Activated T-cell treated with anti-CD3 and anti-CD28 coated beads for 48 hours (primary cell): ENCODE measurements around the gene CDC14A.
"Not testable (repeated sequence)": the region's sequence is repeated elsewhere in the genome, so short reads cannot be mapped to it uniquely, and the experiment has no call there.

Experiments
- DNase-seq: peaks from one replicate; pipeline ENCODE4 v3.0.0-alpha.2; 2020; ENCODE audit warnings: low read depth

The CDC14A gene

DNA sequence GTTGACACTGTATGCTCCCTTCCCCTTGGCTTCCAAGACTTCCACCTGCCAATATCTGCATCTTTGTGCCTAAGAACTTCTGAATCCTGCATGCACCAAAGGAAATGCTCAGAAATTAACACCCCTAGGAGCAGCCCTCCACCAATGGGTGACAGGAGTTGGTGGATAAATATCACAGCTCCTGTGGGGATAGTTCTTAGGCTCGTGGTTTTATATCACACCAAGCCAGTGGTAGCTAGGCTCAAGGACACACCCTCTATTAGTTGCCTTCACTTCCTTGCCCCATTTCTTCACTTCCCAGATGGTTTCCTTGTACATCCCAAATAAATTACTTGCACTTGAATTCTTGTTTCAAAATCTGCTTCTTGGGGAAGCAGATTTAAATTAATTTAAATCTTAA, 16.9 kb upstream of the CDC14A start:
- no peak for DNase-seq

DNA sequence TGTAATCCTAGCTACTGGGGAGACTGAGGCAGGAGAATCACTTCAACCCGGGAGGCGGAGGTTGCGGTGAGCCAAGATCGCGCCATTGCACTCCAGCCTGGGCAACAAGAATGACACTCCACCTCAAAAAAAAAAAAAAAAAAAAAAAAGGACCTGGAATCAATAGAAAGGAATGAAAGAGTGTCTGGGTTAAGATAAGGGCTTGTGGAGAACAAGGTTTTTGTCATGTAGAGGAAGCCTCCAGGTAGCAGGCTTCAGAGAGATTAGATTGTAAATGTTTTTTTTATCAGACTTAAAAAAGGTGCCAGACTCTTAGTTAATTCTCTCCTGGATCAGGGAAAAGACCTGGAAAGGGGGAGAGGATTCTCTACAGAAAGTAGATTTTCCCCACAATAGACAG, 14.4 kb upstream of the CDC14A start:
- not testable (repeated sequence) for DNase-seq

DNA sequence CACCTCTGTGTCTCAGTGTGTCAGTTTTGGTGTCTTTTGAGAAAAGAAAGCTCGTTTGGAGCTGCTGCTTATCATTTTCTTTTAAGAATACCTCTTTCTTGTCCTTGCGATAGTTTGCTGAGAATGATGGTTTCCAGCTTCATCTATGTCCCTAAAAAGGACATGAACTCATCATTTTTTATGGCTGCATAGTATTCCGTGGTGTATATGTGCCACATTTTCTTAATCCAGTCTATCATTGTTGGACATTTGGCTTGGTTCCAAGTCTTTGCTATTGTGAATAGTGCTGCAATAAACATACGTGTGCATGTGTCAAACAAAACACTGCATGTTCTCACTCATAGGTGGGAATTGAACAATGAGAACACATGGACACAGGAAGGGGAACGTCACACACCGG, 12.6 kb upstream of the CDC14A start:
- not testable (repeated sequence) for DNase-seq

DNA sequence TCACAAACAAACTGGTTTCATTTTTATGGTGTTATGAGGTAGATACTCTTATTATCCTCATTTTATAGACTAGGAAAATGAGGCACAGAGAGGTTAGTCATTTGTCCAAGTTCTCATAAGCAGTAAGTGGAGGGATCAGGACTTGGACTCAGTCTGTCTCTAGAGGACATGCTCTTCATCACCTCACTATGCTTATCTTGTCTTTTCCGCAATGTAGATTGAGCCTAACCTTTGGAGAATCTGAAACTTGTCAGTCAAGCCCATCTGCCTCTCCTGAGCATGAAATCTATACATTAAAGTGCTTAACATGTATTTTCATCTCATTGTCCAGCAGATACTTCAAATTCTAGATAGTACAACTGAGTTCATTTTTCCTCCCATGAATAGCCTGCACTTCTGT, 11.8 kb upstream of the CDC14A start:
- DNase-seq, result no peak

DNA sequence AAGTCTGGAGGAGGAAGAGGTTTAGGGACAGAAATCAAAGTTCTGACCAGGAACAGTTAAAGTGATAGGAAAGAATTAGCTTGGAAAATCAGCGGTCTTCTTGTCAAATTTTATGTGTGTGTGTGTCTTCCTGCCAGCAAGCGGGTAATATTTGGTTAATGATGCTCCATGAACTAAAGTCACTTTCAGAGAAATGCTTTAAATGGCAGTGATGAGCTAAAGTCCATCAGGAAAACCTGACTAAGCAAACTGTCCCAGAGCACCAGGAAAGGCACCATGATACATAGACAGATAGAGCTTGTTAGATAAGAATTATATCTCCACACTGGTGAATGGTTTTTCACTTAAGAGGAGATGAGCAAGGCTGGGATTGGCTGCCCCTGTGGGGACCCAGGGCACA, 10.0 kb upstream of the CDC14A start:
- DNase-seq, result no peak

DNA sequence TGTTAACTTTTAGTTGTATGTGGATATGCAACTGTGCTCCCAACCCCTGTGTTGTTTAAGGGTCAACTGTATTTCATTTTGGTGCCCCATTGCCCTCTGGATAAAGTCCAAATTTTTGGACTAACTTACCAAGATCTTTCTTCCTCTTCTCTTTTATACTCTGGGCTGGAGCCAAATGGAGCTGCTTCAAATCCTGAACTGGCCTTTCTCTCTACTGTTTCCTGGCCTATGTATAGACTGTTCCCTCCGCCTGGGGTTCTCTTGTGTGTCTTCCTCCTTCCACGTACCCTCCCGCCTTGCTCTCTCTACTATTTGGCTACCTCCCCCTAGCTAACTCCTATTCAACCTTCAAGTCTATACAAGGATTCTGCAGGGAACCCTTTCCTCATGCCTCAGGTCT, 8.4 kb upstream of the CDC14A start:
- no peak for DNase-seq

DNA sequence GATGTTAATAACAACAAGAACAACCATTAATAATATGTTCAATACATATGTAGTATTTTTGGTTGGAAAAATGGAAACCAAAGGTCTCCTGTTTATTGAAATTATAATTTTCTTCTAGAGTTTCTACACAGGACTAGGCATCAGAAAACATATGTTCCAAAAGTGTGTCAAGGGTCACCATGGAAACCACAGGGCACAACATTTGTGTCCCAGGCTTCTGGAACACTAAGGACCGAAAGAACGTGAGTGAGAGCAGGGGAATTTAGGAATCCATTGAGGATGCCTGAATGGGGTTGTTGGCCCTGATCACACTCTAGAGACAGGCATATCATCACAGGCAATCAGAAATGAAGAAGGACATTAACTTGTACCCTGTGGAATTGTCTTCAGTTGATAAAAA, 7.5 kb upstream of the CDC14A start:
- no peak for DNase-seq

DNA sequence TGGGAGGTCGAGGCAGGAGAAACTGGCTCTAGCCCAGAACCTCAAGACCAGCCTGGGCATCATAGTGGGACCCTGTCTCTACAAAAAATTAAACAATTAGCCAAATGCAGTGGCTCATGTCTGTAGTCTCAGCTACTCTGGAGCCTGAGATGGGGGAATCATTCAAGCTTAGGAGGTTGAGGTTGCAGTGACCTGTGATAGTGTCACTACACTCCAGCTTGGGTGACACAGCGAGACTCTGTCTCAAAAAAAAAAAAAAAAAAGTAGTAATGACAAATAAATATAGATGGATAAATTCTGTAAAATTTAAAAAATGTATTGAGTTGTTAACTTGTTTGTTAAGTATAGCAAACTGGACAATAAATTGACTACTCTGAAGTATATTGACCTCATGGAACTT, 5.9 kb upstream of the CDC14A start:
- DNase-seq, result no peak

DNA sequence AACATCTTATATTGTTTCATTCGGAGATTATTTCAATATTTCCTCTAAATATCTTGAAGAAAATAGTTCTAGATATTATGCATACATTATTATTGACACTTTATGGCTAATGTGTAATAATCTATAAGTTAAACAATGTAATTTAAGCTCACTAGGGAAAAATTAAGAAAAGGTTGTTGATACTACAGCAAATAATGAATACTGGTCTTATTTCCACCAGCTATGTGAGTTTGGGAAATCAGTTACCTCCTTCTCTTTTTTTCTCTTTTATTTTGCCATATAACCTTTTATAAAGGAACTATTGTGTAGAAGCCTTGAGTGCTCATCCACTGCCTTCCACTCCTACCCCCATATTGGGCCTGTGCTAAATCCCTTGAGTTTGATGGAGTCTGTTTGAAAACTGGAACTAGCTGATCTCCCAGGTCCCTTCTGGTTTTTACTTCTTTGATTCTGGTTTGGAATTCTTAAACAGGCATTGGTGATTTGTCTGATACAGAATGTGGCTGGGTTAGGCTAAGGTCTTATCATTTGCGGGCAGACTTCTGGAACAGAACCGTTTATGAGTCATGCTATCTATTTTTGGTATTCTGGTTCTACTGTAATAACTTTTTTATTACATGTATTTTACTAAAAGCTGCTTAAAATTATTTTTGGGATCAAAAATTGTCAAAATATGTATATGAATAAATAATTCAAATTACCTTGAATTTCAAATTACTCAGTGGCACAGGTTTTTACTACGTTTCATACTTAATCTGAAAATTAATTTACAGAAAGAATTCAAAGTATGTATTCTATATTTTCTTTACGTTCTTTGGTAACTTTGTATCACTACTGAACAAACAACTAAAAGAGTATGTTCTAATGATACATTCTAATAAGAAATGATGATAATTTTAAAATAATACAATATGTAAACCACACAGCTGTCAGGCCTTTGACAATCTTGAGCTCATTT, 5.0 kb upstream of the CDC14A start:
- DNase-seq, result no peak

DNA sequence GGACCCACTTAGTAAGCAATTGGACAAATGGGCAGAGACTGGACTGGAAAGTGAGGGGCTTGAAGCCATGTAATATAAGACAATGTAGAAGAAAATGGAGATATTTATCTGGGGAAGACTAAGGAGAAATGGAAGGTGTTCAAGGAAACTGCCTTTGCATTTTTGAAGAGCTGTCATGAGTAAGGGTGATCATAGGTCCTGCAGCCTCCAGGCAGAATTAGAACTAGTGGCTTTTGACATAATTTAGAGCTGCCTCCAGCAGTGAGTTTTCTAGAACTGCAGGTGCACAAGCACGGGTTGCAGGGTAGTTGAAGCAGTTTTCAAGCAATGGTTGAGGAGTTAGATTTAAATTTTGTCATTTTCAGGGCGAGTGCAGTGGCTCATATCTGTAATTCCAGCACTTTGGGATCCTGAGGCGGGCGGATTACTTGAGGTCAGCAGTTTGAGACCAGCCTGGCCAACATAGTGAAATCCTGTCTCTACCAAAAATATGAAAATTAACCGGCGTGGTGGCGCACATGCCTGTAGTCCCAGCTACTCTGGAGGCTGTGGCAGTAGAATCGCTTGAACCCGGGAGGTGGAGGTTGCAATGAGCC, 3.7 kb upstream of the CDC14A start:
- DNase-seq, result no peak

DNA sequence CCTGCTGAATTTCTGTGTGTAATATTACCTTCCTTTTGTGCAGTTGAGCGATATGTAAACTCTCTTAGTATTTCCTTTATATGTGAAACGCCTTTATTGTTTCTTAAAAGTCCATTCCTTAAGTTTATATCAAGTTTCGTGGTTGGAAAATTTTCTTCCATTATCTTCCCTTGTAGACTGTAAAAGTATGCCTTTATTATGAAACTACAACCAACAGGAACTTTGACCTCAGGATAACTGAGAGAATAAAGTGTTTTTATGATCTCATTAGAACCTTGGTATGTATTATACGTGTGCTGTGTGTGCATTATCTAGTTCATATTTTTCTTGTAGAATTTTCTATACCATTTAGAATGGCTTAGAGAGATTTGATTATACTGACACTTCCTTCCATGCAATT, 3.1 kb upstream of the CDC14A start:
- DNase-seq, result no peak

DNA sequence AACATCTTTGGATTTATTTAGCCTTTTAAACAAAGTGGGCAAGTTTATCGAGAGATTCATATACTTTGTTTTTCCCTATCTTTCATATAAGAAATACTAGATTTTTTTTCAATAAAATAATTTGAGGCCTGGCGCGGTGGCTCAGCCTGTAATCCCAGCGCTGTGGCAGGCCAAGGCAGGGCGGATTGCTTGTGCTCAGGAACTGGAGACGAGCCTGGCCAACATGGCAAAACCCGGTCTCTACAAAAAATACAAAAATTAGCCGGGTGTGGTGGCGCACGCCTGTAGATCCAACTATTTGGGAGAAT, 1.6 kb upstream of the CDC14A start:
- DNase-seq, result no peak

DNA sequence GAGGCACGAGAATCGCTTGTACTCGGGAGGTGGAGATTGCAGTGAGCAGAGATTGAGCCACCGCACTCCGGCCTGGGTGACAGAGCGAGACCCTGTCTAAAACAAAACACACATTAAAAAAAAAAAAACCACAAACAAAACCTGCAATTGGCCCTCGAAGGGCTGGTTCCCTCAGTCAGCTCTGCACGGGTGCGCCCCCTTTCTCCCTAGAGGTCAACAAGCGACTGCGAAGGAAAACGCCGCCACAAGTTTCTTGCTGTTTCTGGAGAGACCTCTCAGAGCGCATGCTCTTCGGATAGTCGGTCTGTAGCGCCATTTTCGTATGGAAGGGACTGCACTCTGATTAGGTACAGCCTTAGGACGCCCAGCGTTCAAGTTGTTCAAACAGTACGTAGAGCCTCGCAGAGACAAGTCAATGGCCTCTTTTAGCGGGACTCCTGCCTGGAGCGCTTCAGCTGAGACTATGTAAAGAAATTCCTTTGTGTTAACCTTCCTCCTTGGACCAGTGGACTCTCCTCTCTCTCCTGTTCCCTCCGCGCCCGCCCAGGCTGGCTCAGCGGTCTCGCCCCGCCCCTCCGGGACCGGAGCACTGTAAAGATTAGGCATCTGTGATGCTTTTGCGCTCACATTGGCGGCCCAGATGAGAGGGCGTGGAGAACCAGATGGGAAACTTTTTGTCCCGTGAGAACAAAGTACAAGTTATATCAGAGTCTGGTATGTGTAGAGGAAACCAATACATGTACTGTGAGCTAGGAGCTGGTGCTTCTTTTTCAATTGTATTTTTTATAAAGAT, 1.0 kb upstream of the CDC14A start:
- DNase-seq, result peak; percentile 85

DNA sequence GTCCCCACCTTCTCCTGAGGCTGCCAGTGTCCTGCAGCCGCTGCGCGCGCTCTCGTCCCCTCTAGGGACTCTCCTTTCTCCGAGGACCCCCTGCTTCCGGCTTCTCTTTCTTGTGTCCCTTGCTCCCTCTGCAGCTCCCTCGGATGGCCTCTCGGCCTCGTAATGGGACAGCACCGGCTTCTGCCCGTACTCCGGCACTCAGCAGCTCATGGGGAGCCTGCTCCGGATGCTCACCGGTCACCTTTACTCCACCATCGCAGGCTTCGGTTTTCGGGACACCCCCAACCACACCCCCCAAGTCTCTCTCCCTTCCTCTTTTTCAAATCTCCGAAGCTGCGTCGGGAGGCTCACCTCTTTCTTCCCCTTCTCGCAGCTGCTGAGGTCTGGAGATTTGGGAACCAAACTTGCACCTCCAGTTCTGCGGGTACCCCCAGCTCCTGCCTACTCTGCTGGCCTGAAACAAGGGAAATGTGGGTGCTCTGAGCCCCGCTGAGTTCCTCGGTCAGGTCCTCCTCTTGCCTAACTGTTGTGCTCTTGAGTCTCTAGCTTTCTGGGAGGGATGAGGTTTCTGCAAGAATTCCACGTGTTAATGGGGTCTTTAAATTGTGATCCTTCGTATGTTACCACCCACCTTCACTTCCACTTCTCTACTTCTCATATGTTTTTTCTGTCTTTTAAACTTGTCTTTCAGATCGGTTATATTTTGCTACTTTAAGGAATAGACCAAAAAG, 930 bp downstream of the CDC14A start:
- peak; percentile 31 for DNase-seq

DNA sequence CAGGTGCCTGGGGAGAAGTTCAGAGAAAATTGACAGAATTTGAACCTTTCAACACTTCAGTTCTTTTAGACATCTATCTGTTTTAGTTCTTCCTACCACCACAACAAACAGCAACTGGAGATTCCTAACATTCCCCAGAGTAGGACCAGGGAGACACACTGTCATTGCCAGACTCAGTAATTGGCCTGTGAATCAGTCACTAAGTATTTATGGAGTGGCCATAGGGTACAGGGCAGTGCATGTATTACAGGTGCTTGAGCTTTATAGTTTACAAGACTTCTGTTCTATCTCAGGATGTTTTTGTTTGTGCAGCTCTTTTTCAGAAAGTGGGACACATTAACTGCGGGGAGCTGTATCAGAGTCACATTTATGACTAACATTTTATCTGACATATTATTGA, 1.7 kb downstream of the CDC14A start:
- no peak for DNase-seq

DNA sequence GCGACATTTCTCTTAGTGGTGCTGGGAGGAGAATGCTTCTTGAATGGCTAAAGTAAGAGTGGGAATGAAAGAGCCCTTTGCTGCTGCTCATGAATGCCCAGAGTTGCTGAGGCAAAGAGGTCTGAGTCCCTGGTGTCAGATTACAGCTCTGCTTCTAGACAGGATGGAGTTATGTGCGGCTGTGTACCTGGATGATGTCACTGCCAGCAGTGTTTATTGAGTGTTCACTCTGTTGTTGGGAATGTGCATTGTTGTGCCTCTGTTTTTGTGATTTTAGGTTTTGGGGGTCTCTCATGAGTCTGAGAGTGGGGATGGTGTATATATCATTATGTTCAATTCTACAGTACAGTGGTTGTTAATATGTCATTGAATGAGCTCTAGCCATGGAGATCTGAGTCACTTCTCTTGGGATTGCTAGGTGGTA, 2.7 kb downstream of the CDC14A start:
- no peak for DNase-seq

DNA sequence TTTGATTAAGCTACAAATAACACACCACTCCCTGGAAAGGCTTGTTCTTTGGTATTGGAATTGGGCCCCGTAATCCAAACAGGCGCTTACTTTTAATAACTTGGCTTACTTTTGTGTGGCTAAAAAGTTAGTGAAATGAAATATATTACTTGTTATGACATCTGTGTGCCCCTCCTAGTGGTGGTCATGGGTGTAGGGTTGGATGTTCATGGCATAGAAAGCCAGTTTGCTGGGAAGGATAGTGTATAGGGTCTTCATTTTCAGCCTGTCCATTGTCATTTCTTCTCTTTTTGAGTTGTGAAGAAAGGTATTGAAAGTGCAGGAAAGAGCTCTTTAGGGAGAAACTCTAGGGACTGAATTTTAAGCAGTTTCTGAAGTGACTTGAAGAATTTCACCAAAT, 5.9 kb downstream of the CDC14A start:
- DNase-seq, result no peak

DNA sequence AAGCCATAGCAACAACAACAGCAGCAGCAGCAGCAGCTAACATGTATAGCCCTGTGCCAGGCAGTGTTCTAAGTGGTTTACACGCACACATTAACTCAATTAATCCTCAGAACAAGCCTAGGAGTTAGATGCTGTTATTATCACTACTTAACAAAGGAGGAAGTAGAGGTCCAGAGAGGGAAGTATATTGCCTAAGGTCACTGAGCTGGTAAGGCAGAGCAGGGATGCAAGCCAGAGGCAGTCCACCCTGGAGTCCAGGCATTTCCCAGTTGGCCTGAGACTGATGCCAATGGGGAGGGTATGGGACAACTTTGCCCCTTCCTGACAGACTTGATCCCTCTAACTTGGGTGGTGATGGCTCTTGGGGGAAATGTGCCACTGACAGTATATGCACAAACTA, 6.8 kb downstream of the CDC14A start:
- DNase-seq, result no peak

DNA sequence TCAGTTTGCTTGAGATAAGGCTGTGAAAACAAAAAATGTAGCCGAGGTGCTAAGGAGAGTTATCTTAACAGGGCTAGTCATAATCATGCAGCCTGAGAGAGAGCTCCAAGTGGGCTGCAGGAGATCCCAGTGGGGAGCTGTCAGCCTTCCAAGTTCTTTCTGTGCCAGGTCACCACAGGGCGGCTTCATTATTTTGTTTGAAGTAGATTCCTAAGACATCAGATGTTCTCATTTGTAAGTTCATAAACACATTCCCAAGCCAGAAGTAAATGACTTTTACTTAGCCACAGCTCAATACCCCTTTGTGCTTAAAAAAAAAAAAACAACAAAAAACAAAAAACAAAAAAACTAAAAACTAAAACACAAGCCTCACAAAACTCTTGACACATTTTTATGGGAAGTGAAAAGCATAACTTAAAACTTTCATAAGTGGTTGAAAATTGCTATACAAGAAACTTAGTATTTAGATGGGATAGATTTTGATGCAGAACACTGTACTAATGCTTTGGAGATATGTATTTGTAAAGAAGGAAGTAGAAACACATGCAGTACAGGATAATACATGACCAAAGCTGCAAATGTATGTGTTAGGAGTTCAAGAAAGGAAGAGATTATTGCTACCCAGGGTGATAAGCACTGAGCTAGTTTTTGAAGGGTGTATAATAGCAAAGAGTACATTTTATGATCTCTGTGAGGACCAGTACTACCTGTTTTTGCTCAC, 8.6 kb downstream of the CDC14A start:
- no peak for DNase-seq

DNA sequence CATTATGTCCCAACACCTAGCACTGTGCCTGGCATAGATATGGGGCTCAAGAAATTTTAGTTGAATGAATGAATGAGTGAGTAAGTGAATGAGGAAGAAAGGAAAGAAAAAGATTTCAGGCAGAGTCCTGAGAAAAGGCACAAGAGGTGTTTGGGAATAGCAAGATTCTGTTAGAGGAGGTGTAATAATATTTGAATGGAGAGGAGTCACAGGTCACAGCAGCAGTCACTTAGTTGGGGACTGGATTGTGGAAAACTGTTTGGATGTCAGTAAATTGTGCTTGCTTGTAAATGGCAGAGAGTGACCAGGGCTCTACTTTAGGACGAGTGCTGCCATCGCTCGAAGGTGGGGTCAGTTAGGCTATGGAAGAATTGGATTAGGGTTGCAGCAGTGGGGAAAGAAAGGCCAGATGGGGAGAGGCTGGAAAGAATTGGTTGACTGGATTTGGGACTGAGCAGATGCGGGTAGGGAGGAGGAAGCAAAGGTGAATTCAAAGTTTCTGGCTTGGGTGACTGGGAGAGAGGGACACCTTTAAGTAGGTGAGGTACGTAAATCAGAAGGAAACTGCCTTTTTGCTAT, 9.3 kb downstream of the CDC14A start:
- no peak for DNase-seq

DNA sequence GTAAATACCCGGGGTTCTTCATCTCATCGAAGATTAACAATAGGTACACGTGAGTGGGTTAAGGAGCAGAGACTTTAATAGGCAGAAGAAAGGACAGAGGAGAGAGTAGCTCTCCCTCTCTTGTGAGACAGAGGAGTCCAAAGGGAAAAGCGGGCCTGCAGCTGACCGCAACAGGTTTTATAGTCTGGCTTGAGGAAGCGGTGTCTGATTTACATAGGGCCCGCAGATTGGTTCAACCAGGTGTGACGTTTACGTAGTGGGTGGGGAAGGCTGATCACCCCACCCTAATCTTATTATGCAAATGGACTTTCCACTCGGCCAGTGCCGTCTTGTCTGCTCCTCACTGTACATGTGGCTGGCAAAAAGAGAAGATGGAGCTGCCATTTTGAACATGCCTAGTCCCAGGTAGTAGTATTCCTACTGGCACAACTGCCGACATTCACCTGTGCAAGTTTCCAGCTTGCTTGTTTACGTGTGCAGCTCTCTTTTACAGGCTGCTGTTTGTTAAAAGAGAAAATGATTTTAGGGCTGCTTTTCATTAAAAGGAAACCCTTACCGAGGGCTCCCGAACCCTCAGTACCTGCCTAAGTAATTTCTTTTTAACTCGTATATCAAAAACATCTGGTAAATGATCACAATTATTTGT, 10.6 kb downstream of the CDC14A start:
- no peak for DNase-seq
